Middle frontal gyrus (tissue), 1 donor: ENCODE results near the gene PHF2.

Source experiments
- DNase-seq: peaks from one replicate; pipeline ENCODE4 v3.0.0-alpha.2; 2015; ENCODE audit warnings: low spot score; ENCODE audit errors: extremely low spot score

Gene PHF2

DNA sequence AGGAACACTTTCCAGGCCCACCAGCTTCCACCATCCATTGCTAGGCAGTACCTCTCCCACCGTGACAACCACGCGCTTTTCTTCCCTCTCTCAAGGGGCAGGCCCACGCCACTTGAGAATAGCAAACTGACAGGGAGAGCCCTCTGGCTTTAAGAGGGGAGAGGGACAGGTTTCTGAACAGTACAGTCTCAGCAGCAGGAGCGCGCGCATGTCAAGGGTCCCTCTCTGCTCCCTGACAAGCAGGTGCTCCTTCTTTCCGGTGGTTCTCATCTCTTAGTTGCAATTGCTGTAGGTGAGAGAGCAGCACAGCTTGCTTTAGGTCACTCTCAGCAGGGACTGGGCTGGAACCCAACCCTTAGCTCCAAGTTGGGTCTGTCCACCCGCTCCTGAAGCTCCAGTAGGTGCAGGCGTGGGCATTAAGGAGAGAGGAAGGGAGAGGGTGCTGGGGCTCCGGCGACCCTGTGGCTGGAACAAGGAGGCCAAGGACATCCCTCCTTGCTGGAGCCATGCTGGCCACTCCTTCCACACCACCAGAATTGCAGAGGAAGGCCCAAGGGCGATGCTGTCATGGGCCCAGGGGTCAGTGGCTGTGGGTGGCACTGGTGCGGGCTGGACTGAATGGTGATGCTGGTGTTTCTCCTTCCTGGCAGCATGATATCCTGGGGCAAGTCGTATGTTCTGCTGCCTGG lies 9.0 kb upstream of the PHF2 start:
- no peak for DNase-seq

DNA sequence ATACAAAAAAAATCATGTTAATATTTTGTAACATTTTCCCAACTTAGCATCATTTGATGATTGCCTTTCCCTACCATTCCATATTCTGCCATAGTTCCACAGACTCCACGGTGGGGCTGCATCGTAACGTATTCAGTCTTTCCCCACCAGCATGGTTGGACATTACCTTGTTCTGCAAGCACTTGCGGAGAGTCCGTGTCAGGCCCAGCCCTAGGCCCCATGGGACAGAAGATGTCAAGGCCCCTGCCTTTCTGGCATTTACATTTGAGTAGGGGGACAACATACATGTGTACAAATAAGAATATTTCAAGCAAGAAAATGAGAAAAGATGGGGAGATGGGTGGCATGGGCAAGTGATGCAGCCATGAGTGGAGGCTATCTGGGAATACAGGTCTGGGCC lies 8.2 kb upstream of the PHF2 start:
- no peak for DNase-seq

DNA sequence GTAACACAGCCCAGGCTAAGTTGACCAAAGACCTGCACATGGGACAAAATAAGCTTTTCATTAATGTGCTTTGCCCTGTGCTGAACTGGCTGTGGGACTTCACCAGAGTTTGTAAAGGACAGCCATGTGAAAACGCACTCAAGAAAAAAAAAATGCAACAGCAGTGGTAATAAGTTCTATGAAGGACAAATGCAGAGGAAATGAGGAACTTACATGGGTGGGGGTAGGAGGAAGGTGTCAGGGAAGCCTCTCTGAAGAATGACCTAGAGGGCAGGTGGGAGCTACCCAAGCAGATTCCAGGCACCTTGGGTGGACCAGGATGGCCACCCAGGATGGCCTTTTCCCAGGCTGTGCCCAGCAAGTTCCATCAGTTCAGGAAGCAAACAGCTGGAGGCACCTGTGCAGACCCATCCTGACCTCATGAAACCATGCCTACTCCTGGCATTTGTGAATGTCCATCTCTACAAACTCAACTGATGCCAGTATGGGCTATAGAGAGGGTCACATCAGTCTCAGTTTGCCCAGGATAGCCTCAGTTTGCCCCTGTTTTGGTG lies 6.7 kb upstream of the PHF2 start:
- DNase-seq, result no peak

DNA sequence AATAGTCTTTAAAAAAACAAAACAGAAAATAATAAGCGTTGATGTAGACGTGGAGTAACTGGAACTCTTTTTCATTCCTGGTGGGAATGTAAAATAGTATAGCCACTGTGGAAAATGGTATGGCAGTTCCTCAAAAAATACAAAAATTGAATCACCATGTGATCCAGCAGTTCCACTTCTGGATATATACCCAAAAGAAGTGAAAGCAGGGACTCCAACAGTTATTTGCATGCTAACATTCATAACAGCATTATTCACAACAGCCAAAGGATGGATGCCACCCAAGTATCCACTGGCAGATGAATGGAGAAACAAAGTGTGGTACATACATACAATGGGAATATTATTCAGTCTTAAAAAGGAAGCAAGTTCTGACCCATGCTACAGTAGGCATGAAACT lies 4.2 kb upstream of the PHF2 start:
- DNase-seq, result no peak

DNA sequence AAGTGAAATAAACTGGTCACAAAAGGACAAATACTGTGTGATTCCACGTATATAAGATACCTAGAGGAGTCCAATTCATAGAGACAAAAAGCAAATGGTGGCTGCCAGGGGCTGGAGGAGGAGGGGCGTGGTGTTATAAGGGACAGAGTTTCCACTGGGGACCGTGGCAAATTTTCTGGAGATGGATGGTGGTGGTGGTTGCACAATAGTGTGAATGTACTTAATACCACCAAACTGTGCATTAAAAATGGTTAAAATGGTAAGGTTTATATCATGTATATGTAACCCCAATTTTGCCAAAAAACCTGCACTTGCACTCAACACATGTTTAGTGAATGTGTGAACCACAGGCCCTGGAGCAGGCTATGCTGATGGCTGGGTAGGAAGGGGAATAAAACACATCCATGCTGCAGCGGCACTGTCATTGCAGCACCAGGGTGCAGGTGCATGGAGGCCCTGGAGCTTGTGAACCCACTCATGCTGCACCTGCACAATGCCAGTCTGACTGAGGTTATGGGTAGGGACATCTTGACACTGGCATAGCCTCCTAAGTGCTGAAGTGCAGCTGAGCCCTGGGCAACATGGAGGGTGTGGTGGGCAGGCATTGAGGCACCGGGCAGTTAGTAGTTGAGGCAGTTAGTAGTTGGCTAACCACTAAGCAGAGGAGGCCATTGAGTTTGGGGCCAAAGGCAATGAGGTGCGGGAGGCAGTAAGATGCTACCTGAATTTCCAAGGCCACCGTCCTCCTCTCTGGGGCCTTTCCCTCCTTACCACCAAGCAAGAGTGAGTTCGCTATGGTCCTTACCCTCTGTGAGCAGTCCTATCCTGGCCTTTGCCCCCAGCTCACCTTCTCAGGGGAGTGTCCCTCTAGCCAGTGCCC lies 3.5 kb upstream of the PHF2 start:
- no peak for DNase-seq

DNA sequence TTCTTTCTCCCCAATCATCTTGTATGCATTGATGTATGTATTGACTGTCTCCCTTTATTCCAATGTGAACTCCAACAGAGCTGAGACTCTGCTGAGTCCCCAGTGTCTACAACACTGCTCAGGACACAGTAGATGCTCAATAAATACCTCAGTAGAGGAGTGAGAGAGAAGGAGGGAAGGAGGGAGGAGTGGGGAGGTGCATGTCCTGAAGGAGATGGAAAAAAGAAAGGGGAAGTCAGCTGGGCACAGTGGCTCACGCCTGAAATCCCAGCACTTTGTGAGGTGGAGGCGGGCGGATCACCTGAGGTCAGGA lies 2.9 kb upstream of the PHF2 start:
- no peak for DNase-seq

DNA sequence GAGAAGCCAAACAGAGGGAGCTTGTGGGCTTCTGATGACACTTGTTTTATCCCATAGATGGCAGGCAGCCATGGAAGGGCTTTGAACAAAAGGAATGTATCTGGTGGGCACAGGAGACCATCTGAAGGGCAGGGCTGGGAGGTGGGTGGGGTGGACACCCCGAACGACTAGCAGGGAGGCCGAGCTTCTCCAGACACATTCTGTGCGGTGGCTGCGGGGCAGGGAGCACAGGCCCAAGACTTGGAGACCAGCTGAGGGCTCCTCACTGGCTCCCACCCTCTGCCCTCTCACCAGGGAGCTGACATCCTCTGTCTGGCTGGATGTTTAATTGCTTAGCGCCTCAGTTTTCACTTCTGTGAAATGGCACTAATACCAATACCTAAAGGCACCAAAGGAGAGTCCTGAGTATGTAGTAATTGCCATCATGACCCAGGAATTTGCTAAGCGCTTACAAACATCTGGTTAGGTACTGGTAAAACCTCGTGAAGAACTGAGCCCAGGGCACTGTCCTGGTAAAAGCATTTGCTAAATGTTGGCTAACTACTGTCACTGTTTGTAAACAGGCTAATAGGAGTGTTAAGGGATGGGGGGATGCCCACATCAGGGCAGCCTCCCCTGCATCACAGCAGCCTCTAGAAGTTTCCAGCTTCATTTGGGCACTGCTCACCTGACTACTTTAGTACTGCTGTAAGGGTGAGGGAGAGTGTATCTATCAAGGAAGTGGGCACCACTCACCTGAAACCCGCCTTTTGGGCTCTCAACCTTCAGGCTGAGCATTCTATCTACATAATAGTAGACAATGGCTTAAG lies 2.1 kb upstream of the PHF2 start:
- no peak for DNase-seq

DNA sequence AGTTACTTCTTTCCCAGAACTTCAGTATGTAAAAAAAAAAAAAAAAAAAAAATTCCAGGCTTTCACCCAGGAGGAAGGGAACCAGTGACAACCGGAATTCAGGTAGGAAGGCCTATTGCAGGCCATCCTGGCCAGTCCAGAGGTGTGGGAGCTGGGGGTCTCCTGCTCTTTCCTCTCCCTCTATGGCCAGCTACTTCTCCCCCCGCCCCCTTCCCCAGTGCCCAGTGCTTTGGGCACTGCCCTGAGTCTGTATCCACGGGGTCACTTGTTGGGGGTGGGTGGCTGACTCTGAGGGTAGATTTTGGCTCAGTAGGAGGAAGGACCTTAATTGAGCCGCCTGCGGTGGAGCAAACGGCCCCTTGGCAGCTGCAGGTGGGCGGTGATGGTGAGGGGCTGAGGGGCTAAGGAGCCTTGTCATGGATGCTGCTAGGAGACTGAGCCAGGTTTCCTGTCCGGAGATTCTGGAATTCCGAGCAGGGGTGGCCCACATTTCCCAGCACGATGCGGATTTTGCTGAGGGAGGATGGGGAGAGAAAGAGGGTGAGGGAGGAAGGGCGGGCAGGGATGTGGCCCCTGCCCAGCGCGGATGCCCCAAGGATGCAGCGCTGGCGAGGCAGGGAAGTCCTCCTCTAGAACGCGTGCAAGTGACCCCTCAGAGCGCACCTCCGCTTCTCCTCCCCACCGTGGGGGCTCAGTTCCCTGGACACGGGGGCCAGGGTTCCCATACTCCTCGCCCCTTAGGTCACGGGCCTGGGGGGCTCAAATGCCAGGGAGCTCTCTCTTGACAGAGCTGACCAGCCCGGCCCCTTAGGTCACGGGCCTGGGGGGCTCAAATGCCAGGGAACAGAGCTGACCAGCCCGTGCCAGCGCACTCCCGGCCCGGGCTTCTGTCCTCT lies 1.2 kb upstream of the PHF2 start:
- DNase-seq, result no peak

DNA sequence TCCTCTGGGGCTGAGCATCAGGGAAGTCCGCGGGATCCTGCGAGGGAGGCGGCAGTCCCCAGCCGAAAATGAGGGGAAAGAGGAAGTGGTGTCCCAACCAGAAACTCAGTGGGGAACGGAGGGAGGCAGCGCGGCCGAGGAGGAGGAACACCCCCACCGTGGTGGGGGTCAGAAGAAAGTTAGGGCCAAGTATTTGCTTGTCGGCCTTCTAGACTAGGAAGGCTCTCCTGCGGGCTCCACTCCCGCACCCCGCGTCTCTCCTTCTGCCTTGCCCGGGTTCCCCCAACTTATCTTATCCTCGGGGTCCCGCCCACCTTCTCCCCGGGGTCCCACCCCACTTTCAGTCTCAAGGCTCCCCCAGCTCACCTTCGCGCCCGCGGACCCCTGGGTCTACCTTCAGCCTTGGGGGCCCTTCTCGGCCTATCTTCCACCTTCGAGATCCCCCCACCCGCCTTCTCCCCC lies 557 bp upstream of the PHF2 start:
- no peak for DNase-seq

DNA sequence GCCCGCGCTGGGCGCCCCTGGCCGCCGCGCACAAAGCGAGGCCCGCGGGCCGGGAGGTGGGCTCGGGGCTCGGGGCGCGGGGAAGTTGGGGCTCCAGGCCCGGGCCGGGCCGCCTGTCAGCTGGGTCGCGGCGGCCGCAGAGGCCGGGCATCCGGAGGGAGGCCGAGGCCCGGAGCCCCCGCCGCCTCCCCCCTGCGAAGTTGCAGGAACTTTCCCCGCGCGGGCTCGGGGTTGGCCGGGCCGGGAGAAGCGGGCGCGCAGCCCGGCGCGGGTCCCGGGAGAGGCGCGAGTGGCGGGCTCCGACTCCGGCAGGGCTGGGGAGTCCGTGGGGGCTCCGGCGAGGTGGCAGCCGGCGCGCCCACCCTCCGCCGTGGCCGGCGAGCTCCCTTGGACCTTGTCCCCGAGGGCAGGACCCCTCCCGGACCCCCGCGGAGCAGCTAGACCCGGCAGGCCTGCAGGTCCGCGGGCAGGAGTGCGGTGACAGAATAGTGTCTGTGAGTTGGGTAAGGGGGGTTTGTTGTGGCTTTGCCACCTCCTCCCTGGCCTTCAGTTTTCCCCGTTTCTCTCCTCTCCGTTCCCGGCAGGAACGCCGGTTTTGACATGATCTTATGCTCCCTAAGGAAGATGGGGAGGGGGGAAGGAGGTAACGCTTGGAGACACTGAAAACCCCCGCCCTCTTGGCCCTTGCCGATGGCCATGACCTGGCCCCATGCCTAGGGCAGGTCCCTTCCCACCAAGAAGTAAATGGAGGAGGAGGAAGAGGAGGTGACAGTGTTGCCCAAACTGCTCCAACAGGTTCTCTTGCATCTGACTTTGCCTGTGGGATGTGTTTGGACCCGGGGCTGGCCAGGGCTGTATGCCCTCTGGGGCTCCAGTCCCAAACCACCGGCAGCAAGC lies 942 bp downstream of the PHF2 start:
- DNase-seq, result no peak

DNA sequence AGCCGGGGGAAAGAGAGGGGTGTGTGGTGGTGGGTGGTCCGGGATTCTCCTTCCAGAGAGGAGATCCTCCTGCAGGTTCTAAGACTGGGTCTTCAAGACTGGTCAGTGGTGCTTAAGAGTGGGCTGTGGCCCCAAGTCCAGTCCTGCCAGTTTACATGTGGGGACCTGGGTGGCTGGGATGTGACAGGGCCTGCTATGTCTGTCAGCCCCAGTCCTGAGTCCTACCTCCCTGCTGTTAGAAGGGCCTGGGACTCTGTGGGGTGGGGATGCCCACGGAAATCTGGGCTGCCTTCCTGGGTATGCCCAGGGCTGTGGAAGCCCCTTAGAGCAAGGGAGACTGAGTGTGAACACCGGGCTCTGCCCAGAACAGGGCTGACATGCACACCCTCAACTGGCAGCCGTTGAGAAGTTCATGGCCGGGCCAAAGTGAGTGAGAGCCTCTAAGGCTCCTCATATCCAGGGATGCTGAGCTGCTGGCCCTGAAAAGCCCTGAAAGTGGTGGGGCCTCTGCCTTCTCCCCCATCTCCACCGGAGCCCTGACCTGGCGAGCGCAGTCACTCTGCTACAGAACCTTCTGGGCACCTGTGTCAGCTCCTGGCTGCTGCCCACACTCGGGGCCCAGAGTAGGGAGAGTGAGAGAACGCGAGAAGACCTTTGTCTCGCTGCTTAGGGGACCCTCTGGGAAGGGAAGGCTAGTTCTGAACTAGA lies 1.7 kb downstream of the PHF2 start:
- no peak for DNase-seq

DNA sequence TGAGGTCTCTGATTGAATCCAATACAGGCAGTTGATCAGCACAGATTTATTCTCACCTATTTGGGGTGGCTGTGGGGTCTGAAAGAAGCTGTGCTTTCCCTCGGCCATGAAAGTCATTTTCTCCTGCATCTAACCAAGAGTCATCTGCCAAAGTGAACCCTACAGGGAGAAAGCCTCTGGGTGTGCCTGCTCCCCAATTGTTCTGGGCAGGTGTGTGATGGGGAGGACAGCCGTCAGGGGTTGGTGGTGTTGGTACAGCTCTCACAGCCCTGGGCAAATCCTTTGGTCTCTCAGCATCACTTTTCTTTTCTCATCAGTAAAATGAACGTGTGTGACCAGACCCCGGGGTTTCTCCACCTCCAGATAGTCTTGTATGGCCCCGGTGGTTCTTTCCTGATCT lies 2.5 kb downstream of the PHF2 start:
- DNase-seq, result no peak

DNA sequence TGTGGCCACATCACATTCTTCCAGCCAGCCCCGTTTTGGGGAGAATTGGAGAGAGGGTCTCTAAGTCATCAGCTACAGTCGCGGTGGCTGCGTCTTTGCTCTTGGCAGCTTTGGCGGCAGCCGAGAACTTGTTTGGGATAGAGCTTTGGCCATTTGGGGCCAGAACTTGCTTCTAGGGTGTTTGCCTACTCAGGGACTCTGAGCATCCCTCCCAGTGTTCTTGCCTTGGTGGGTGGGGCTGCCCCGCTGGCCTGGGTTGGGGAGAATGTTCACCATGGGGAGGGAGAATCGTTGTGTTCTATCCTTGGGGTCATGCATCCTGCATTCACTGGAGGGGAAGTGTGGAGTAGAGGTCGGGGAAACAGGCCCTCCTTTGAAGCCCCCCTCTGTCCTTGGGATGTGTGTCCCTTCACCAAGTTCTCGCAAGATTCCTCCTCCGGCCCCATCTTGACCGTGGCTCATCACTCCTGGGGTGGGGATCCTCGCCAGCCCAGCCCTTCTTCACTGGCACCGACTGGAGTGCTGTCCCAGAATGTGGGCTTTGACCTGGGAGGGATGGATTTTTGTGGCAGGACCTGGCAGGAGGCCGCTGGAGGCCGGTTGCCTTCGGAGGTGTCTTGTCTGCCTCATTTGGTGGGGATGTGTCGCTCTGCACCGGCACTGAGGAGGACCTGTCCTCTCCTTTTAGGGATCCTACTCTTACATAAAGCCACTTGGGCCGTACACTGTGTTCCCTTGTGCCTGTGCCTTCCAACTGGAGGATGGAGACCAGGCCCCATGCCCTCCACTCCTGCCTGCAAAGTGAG lies 3.5 kb downstream of the PHF2 start:
- DNase-seq, result no peak

DNA sequence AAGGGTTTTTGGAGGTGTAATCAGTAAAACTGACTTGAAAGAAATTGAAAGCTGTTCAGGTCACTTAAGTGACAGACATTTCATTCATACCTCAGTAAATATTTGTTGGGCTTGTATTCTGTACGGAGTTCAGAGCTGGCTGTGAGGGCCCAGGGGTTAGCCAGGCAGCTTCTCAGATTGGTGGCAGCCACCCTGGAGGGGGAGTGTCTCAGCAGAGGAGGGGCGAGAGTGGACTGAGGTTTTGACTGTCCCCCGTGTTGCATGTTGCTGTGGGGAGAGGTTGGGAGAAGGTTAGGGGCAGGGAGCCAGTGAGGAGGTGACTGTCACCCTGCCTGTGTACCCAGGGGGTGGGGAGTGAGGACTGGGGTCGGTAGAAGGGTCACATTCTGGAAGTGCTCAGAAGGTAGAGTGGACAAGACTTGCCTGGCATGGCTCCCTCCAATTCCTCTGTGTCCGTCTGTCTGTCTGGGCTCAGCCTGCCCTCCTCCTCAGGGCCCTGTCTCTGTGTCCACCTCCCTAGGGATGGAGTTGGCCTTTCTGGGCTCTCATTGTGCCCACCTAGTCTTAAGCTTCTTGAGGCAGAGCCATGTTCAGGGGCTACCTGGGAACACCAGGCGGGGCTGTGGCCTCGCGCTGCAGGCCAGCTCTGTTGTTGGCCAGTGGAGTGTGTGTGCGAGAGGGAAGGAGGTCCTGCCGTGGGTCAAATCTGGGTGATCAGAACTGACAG lies 4.4 kb downstream of the PHF2 start:
- DNase-seq, result no peak

DNA sequence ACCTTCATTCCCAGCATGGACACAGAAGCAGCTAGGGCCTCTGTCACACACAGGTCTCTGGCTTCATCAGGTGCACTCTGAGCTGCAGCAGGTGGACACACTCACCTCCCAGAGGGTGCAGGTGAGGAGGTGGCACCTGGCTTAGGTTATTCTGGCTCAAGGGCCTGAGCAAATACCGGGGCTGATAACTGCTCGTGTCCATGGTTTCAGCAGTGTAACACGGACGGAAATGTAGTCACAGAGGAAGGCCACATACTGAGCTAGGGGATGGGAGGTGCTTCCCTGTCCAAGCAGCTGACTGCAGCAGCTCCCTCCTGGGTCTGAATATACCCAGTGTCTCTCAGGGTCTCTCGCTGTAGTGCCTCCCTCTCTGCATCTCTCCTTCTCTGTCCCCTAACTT lies 5.7 kb downstream of the PHF2 start:
- no peak for DNase-seq

DNA sequence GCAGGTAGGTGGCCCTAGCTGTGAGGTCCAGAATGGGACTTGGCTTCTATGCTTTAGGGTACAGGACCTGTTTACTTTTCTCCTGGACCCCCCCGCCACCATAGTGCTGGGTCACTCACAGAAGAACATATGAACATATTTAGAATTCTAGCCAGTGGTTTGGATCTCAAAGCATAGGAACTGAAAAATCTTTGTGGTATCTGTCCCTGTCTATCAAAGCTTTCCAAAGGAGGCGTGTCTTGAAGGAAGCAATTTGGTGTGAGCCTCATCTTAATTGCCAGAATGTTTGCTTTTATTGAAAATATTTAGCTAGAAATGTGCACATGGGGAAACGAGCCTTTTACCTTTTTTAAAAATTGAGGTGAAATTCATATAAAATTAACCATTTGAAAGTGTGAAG lies 6.2 kb downstream of the PHF2 start:
- DNase-seq, result no peak

DNA sequence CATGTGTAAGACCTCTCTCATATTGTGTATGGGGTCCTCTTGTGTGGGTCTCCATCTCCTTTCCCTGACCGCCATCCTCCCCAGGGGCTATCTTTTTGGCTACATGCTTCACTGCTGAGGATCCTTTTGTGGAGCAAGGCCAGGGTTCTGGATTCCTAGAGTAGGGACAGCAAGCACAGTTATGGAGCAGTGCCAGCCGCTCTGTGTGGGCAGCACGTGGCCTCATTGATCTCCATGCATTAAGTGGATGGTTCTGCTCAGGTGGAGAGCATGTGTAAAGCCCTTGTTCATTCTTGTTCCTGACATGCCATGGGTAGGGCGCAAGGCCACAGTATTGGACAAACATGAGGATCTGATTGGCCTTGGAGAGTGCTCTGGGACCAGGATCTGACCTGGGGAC lies 8.9 kb downstream of the PHF2 start:
- DNase-seq, result no peak

DNA sequence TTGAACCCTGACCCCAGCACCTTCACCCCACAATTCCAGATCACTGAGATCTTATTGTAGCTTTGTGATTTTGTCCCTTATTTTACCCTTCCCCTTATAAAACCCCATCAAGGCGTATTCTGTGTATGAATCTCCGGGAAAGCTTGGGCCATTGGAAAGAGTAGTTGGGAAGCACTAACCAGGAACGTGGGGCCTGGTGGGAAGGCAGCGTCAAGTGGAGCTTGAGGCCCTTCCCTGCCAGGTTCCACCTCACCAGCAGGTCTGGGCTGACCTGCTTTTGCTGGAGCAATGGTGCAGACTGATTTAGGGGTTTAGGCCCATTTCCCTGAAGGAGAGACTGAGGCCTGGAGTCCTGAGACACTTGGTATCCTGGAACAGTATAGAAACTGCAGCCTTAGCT lies 9.3 kb downstream of the PHF2 start:
- no peak for DNase-seq
